GDM1 (cell line): ENCODE measurements around the gene RSAD1.
"Not testable (repeated sequence)": the region's sequence is repeated elsewhere in the genome, so short reads cannot be mapped to it uniquely, and the experiment has no call there.

Source experiments
- DNase-seq: peaks from one replicate; lab custom pipeline; 2025; lab: John Stamatoyannopoulos, UW

RSAD1 gene

DNA sequence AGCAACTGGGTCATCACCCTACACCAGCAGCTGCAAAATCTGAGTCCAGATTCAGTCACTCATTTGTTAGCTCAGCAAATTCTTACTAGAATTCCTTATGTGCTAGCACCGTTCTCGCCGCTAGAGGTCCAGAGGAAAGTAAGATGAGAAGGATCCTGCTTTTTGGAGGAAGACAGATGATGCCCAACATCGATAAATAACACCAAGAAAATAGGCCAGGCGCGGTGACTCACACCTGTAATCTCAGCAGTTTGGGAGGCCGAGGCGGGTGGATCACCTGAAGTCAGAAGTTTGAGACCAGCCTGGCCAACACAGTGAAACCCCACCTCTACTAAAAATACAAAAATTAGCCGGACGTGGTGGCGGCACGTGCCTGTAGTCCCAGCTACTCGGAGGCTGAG is 5.9 kb upstream of the RSAD1 start:
- DNase-seq: not testable (repeated sequence)

DNA sequence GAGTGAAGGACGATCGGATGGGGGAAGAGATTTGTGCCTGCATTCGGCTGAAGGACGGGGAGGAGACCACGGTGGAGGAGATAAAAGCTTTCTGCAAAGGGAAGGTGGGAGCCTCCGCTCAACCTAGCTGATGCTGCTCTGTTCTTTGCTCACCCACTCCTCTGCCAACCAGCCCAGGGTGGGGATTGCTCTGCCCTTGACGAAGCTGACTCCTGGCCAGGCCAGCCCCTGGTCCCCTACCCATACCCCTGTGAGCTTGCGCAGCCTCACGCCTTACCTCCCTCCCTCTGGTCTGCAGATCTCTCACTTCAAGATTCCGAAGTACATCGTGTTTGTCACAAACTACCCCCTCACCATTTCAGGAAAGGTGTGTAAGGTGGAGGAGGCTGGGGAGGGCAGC is 4.8 kb upstream of the RSAD1 start:
- DNase-seq: no peak

DNA sequence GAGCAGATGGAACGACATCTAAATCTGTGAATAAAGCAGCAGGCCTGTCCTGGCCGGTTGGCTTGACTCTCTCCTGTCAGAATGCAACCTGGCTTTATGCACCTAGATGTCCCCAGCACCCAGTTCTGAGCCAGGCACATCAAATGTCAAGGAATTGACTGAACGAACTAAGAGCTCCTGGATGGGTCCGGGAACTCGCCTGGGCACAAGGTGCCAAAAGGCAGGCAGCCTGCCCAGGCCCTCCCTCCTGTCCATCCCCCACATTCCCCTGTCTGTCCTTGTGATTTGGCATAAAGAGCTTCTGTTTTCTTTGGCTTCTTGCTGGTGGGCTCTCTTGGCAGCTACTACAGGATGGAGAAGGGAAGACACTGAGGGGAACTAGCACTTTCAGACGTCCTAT is 4.1 kb upstream of the RSAD1 start:
- no peak for DNase-seq

DNA sequence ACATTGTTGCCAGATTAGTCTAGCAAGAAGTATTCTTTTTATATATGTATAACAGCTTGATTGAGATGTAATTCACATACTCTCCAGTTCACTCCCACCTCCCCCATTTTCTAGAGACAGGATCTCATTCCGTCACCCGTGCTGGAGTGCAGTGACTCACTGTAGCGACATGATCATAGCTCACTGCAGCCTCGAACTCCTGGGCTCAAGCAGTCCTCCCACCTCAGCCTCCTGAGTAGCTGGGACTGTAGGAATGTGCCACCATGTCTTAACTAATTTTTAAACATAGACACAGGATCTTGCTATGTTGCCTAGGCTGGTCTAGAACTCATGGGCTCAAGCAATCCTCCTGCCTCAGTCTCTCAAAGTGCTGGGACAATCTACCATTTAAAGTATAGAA is 3.3 kb upstream of the RSAD1 start:
- DNase-seq: no peak

DNA sequence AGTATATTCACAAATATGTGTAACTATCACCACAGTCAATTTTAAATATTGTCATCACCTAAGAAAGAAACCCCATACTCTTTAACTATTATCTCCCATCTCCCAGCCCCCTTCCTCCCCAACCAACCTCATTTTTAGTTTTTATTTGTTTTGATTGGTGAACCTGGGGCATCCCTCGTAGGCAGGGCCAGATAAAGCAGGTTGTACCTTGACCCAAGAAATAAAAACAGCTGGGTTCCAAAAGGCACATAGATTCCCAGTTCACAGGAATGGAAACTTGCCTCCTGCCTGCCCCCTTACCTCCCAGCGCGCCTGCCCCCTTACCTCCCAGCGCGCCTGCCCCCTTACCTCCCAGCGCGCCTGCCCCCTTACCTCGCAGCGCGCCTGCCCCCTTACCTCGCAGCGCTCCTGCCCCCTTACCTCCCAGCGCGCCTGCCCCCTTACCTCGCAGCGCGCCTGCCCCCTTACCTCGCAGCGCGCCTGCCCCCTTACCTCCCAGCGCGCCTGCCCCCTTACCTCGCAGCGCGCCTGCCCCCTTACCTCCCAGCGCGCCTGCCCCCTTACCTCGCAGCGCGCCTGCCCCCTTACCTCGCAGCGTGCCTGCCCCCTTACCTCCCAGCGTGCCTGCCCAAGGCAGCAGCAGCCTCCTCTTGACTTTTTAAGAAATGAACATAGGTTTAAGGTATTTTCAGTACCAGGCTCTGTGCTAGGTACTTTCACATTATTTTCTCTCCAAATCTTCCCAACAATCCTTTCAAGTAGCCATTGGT is 2.7 kb upstream of the RSAD1 start:
- not testable (repeated sequence) for DNase-seq

DNA sequence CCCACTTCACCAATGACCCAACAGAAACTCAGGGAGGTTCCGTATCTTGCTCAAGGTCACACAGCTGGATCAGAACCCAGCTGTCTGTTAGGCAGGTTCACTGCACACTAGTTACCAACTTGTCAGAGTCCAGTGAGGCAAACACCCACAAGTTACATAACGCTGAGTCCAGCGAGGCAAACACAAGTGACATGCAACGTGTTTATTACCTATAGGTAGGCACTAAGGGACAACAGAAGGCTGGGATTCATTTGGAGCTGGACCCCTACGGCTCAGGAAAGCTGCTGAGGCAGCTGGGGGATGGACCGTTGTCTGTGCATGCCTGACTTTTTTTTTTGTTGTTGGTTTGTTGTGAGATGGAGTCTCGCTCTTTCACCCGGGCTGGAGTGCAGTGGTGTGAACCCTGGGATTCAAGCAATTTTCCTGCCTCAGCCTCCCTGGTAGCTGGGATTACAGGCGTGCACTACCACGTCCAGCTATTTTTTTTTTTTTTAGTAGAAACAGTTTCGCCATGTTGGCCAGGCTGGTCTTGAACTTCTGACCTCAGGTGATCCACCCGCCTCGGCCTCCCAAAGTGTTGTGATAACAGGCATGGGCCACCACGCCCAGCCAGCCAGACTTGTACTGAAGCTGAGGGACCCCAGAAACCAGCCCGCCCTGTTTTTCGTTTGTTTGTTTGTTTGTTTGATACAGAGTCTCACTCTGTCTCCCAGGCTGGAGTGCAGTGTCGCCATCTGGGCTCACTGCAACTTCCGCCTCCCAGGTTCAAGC is 1.9 kb upstream of the RSAD1 start:
- no peak for DNase-seq

DNA sequence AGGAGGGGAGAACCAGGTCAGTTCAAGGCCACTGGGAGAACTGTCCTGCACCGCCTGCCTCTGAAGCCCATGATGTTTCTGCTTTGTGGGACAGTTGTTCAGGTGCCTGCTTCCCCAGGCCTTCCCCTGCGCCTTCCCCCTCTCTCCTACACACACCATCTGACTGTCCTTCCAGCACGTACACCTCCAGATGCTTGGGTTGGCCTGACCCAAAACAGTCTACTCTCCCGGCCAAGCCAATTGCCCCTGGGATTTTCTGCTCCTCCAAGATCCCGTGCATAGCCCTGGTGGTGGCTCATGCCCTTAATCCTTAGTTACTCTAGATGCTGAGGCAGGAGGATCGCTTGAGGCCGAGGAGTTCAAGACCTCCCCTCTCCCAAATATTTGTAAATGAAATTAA is 684 bp upstream of the RSAD1 start:
- no peak for DNase-seq

DNA sequence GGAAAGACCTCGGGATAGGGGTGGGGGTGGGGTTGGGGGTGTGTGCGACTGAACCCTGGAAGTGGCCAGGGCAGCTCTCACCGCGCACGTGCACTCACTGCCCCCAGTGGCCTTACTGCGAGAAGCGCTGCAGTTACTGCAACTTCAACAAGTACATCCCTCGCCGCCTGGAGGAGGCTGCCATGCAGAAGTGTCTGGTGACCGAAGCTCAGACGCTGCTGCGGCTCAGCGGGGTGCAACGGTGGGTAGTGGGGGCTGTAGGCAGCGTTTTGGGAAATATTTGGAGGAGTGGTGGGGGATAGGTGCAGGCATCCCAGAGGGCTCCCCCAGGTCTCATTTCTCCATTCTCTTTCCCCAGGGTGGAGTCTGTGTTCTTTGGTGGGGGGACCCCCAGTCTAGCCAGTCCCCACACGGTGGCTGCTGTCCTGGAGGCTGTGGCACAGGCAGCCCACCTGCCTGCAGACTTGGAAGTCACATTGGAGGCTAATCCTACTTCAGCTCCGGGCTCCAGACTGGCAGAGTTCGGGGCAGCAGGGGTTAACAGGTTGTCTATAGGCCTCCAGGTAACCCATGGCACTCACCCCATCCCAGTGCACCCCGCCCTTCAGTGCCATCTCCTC is 972 bp downstream of the RSAD1 start:
- peak; percentile 57 for DNase-seq

DNA sequence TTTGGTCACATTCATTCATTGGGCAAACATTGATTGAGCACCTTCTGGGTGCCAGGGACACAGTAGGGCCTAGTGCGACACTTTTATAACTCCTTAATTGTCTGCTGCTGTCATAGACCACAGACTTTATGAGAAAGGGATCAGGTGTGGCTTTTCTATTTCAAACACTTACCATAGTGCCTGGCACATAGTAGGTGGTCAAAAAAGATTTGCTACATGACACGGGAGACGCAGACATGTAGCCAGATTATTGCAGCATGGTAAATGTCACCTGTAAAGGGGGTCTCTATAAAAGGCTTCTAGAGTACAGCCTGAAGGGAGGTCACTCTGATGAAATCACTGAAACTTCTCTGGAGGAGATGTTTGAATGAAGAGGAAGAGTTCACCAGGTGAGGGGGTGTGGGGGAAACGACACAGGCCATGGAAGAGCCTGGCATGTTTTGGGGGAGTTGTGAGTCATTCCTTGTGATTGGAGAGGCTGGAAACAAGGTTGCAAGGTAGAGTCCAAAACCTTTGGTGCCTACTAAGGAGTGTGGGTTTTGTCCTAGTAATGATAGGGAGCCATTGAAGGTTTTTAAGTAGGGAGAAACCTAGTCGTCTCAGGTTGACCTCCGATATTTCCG is 1.6 kb downstream of the RSAD1 start:
- DNase-seq: no peak

DNA sequence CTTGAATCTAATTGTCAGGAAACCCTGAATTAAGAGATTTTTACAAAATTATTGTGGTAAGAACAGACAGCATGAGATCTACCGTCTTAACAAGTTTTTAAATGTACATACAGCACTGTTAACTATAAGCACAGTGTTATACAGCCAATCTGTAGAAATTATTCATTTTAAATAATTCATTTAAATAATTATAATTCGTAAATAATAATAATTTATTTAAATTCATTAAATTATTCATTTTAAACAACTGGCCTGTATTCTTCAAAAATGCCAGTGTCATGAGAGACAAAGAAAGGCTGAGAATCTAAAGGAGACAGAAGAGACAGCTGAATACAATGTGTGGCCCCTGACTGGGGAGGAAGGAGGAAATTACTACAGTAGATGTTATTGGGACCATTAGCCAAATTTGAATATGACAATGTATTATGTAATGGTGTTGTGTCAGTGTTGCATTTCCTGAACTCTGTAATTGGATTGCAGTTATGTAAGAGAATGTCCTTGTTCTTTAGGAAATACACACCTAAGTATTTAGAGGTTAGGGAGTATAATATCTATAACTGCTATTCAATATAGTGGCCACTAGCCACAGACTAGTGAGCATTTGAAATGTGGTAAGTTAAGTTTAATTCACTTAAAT is 2.3 kb downstream of the RSAD1 start:
- DNase-seq: no peak

DNA sequence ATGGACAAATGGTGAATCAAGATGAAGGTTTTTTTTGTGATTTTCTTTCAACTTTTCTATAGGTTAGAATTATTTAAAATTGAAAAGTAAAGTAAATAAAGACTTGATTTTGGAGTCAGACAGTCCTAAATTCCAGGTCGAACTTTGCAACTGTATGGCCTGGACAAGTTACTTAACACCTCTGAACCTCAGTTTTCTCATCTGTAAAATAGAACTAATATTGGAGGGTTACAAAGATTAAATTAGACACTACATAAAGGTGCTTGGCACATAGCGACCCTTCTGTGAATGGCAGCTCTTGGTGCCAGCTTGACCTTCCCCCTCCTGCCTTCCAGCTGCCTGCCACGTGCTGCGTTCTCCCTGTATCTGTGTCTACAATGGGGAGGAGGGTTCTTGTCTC is 3.0 kb downstream of the RSAD1 start:
- DNase-seq: no peak

DNA sequence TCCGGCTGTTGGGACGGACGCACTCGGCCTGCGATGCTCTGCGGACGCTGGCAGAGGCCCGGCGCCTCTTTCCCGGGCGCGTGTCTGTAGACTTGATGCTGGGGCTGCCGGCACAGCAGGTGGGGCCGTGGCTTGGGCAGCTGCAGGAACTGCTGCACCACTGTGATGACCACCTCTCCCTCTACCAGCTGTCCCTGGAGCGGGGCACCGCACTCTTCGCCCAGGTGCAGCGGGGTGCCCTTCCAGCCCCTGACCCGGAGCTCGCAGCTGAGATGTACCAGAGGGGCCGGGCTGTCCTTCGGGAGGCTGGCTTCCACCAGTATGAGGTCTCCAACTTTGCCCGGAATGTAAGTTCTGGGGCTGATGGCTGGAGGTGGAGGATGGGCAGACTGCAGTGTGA is 3.5 kb downstream of the RSAD1 start:
- no peak for DNase-seq

DNA sequence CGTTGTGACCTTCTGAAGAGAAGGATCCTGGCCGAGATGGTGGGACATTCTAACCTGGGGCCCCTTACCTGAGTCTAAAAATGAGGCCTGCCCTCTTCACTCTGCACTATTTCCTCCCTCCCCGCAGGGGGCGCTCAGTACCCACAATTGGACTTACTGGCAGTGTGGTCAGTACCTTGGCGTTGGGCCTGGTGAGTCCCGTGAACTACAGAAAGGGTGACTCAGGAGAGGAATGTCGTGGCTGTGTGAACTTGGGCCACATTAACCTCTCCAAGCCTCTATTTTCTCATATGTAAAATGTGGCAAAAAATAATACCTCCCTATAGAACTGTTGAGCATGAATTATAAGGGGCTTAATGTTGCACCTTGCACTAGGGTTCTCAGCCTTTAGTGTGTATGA is 3.9 kb downstream of the RSAD1 start:
- DNase-seq: peak; percentile 55

DNA sequence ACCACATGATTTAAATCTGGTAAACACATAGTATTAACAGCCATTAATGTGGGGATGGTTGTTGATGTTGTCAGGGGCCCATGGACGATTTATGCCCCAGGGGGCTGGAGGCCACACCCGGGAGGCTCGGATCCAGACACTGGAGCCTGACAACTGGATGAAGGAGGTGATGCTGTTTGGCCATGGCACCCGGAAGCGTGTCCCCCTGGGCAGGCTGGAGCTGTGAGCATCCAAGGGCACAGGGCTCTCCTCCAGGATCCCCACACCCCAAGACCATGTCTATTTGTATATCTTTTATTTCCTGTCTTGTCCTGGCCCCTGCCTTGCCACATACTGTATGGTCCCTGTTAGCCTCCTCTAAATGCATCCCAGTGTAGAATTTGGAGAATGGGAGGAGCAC is 4.6 kb downstream of the RSAD1 start:
- DNase-seq: no peak

DNA sequence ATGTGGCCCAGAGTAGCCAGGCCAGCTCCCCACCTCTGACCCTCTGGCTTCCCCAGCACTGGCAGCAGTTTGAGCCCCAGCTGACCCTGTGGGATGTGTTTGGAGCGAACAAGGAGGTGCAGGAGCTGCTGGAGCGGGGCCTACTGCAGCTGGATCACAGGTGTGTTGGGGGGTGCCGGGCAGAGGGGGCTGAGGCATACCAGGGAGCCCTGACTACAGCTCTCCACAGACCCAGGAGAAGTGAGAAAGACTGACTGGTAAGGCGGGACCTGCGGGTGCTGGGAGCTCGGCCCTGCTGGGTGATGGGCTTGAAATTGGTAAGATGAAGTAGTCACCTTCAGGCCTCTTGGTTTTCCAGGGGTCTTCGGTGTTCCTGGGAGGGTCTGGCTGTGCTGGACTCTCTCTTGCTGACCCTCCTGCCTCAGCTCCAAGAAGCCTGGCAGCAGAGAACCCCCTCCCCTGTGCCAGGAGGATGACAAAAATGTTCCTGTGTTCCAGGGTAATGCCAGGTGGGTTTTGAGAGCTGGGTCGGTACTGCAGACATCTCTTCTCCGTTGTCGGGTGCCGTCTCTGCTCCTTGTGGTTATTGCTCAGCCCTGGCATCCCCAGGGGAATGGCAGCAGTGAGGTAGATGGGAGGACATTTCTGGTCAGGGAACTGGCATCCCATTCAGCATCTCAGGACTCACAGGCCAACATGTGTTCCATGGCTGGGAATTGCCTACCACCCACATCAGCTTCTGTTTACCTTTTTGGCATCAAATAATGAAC is 5.9 kb downstream of the RSAD1 start:
- no peak for DNase-seq

DNA sequence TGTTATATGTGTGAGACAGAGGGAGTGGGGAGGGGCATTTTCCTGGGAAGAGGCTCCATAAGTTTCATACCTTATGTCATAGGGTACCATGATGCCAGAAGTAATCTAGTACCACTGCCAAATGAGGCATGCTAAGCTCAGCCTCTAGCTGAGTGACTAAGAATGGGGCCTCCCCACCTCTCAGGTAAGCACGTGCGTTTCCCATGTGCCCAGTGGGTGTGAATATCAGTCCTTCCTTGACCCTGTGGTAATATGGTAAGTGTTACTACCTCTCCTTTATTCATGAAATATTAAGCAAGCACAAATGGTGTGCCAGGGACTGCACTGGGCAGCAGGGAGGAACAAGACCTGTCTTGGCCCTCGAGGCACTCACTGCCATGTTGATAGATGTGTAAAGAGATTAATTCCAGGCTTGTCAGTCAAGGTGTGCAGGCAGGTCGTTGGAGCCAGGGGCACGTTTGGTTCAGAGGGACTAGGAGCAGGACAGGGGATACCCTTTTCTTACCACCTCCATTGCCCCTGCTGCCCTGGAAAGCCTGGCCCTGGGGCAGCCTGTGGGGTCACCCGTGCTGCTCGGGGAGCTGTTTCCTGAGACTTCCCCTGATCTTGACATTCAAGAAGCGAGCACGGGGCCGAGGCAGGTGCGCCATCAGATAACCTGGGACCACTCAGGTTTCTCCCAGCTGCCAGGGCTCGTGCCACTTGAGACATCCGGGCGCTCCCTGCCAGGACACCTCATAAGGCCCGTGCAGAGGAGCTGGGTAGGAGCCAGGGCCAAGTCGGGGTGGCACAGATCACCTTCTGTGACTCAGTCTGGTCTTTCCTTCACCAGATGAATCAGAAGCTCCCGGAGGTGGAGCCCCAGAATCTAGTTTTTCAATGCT is 8.8 kb downstream of the RSAD1 start:
- DNase-seq: no peak

DNA sequence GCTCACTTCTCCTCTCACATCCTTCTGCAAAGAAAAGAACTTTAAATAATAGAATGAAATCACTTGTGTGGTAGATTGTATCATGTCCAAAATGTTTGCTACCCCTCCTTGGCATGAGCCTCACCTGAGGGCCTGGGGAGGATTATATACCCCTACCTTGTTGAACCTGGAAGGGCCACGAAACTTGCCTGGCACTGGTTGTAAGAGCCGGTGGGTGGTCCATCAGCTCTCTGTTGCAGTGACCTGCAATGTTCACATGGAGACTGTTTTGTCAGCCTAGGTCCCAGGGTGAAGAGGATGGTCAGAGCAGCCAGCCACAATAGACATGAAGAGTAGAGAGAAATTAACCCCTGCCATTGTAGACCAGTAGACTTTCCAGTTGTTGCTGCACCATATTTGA is 10.2 kb downstream of the RSAD1 start:
- DNase-seq: no peak

DNA sequence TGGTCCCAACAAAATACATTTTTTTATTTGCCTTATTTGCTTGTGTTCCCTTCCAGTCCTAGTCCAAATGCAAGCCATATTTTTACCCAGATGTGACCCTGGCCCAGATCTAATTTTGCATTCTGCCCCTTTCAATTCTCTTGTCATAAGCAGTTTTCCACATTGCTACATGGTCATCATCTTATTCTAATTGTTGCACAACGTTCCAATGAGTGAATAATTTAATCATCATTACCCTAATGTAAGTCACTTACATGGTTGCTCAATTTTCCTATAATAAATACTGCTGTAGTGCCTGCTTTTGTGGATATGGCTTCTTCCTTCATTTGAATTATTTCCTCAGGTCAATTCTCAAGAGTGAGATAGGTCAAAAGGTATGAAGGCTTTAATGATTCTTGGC is 12.8 kb downstream of the RSAD1 start:
- DNase-seq: no peak

DNA sequence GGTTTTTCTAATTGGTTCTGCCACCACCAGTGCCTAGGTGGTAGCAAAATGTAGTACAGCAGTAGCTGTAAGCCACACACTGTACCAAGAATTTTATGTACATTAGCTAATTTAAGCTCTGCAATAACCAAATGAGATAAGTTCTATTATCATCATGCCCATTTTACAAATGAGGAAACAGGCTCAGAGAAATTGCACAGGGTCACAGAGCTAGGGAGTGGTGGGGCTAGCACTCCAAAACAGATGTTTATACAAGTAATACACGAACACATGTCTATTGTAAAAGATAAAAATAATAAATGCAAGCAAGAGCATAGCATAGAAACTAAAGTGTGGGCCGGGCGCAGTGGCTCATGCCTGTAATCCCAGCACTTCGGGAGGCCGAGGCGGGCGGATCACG is 13.6 kb downstream of the RSAD1 start:
- no peak for DNase-seq

DNA sequence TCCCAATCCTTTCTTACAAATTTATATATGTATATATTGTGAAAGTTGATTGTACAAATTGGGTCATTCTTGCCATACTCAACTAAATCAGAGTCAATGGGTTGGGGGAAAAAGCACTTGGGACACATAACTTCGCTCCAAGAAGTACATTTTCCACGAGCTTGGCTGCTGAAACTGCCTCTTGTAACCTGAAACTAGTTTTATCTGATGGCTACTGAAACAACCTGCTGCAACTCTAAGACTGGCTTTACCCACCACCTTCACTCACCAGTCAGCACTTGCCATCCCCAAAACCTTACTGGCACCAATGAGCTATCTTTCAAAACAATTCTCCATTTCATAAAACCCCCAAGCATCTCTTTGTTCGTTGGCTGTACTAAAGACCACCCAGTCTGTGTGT is 15.1 kb downstream of the RSAD1 start:
- no peak for DNase-seq
